Mammary epithelial cell (primary cell): ENCODE measurements around the gene C19orf73.
A peak's percentile ranks its signal among the peaks of the same experiment; 100 is the strongest.
"Not testable (repeated sequence)": the region's sequence is repeated elsewhere in the genome, so short reads cannot be mapped to it uniquely, and the experiment has no call there.

Experiments
- CTCF ChIP-seq, 2 donors: IDR thresholded peaks in 1 of 2; conservative IDR thresholded peaks in 1 of 2; 2 replicates each; pipeline ENCODE4 v1.5.1; 2011 to 2012; ENCODE audit warnings: inconsistent platforms in 2 of 2, low read length in 2 of 2, mild to moderate bottlenecking in 2 of 2, control low read depth in 1 of 2, low read depth in 1 of 2; ENCODE audit not compliant: insufficient read depth in 1 of 2; ENCODE audit errors: extremely low read depth in 1 of 2
- EZH2 ChIP-seq: IDR thresholded peaks from 2 replicates; pipeline ENCODE4 v1.6.1; 2012; ENCODE audit warnings: low read length, inconsistent platforms, borderline replicate concordance

- TF ChIP-seq CTCF (conservative IDR thresholded peaks at IDR 0.05 in 1 of 2, IDR thresholded peaks at IDR 0.05 in 1 of 2; ENCODE audit: extremely low read depth in 1 of 2, insufficient read depth in 1 of 2, low read depth in 1 of 2, low read length in 2 of 2): peak; percentile 41 to 63
- not testable (repeated sequence) for TF ChIP-seq EZH2
Measured at GRCh38 chr19:49074869-49075268, 44.1 kb downstream of the C19orf73 start.
